ENCODE data around the gene ITPR2.
A peak's percentile ranks its signal among the peaks of the same experiment; 100 is the strongest.
"Not testable (repeated sequence)": the region's sequence is repeated elsewhere in the genome, so short reads cannot be mapped to it uniquely, and the experiment has no call there.

Gene ITPR2

GRCh38 chr12:26430596-26430995, 402.4 kb downstream of the ITPR2 start:
- DNase-seq, result not testable (repeated sequence)

- no peak for DNase-seq
These were observed 403.8 kb downstream of the ITPR2 start for GRCh38 chr12:26429070-26429691.

- no peak for DNase-seq
These were observed 404.6 kb downstream of the ITPR2 start for GRCh38 chr12:26428420-26428819.

GRCh38 chr12:26426652-26427051, 406.3 kb downstream of the ITPR2 start:
- DNase-seq, result no peak

GRCh38 chr12:26425587-26426260, 407.3 kb downstream of the ITPR2 start:
- no peak for DNase-seq

GRCh38 chr12:26422839-26423398, 410.1 kb downstream of the ITPR2 start:
- no peak for DNase-seq

- DNase-seq, result no peak
These were observed 416.4 kb downstream of the ITPR2 start for GRCh38 chr12:26416550-26416949.

GRCh38 chr12:26410689-26411088, 422.3 kb downstream of the ITPR2 start:
- no peak for DNase-seq

GRCh38 chr12:26406813-26407212, 426.2 kb downstream of the ITPR2 start:
- DNase-seq, result no peak

GRCh38 chr12:26406391-26406790, 426.6 kb downstream of the ITPR2 start:
- no peak for DNase-seq

GRCh38 chr12:26403601-26404000, 429.4 kb downstream of the ITPR2 start:
- no peak for DNase-seq

- DNase-seq, result no peak
These were observed 430.3 kb downstream of the ITPR2 start for GRCh38 chr12:26402648-26403047.

- peak in 1 of 3 donors; percentile 12 for DNase-seq
These were observed 431.1 kb downstream of the ITPR2 start for GRCh38 chr12:26401874-26402273.

GRCh38 chr12:26400627-26401026, 432.4 kb downstream of the ITPR2 start:
- DNase-seq, result no peak

GRCh38 chr12:26399381-26399780, 433.6 kb downstream of the ITPR2 start:
- peak in 1 of 3 donors; percentile 26 for DNase-seq

- no peak for DNase-seq
These were observed 436.6 kb downstream of the ITPR2 start for GRCh38 chr12:26396402-26396801.

- no peak for DNase-seq
These were observed 443.7 kb downstream of the ITPR2 start for GRCh38 chr12:26389343-26389742.

- no peak for DNase-seq
These were observed 448.5 kb downstream of the ITPR2 start for GRCh38 chr12:26384536-26384935.

GRCh38 chr12:26383041-26383440, 450.0 kb downstream of the ITPR2 start:
- DNase-seq, result no peak

- DNase-seq, result no peak
These were observed 452.1 kb downstream of the ITPR2 start for GRCh38 chr12:26380897-26381296.

- no peak for DNase-seq
These were observed 453.1 kb downstream of the ITPR2 start for GRCh38 chr12:26379777-26380467.

GRCh38 chr12:26378711-26379110, 454.3 kb downstream of the ITPR2 start:
- peak; percentile 22 to 41 (median 32) for DNase-seq

- no peak for DNase-seq
These were observed 457.9 kb downstream of the ITPR2 start for GRCh38 chr12:26374934-26375680.

All from suppressor macrophage treated with lipopolysaccharide for 1 hour (primary cell).